ENCODE results near the gene MRPL34. TPM values are rescaled to one million over a fixed set of nuclear protein-coding genes. Genes with fewer than 3 reads are reported as not detected.
A peak's percentile ranks its signal among the peaks of the same experiment; 100 is the strongest.

The MRPL34 gene
- total and polyA plus RNA-seq, 9 of the 15 experiments (the other 6 are each of a cell fraction or from before 2014, with no cell fraction given): 11.5 to 256 (median 72.5) TPM

GRCh38 chr19:17286263-17286662, 19.4 kb upstream of the MRPL34 start:
- Histone ChIP-seq H3K9ac (ENCODE audit: insufficient read depth in 1 of 2, low read depth in 2 of 2, low read length in 2 of 2) (peak overlapping the region in 1 of 2 experiments; percentile 82; a peak in 2 of 4 replicates), H3K27me3 (ENCODE audit: control insufficient read depth in 2 of 2, insufficient read depth in 2 of 2, low read length in 2 of 2) (no peaks in the 10 kb centered on the region), H3K4me2 (ENCODE audit: insufficient read depth, low read length) (no peak overlapping the region), H3K9me1 (ENCODE audit: control insufficient read depth, insufficient read depth, low read length) (no peaks in the 10 kb centered on the region), H3K27ac (ENCODE audit: extremely low read depth, low read depth, low read length) (no peak overlapping the region; the same call in 2 of the 3 replicates), H3K4me1 (replicated peaks in 1 of 2; ENCODE audit: control insufficient read depth in 2 of 2, insufficient read depth in 2 of 2, low read length in 2 of 2) (peaks cover 2 to 40% of the 10 kb centered on the region in 2 experiments; a peak in 4 of 5 replicates), H3K79me2 (ENCODE audit: control insufficient read depth, insufficient read depth, low read length) (peaks cover 5% of the 10 kb centered on the region; the same call in 2 of the 3 replicates), H3K4me3 (no peak overlapping the region), H4K20me1 (replicated peaks; ENCODE audit: control insufficient read depth, insufficient read depth, low read length) (peaks cover 6% of the 10 kb centered on the region; the same call in 1 of the 2 replicates), H3K9me3 (replicated peaks; ENCODE audit: control insufficient read depth, insufficient read depth, low read depth, low read length) (no peaks in the 10 kb centered on the region), H3K36me3 (ENCODE audit: control insufficient read depth, insufficient read depth, low read length) (peaks cover 13% of the 10 kb centered on the region; the same call in 1 of the 3 replicates), H2AFZ (ENCODE audit: low read depth, low read length) (no peak overlapping the region; the same call in 1 of the 2 replicates)
- ATAC-seq: no peak
- CTCF ChIA-PET (ENCODE audit: low intra/inter-chr PET ratio): no interaction called here
- TF ChIP-seq TEAD2 (tag; IDR thresholded peaks at IDR 0.05) (no peak), MCM7 (IDR thresholded peaks at IDR 0.05) (no peak), HNRNPL (IDR thresholded peaks at IDR 0.05; ENCODE audit: low read depth, low read length) (no peak), ZNF561 (CRISPR knock-in tag; conservative IDR thresholded peaks at IDR 0.05) (no peak), FOXK1 (CRISPR knock-in tag; IDR thresholded peaks at IDR 0.05; ENCODE audit: borderline replicate concordance) (no peak), ID3 (CRISPR knock-in tag; IDR thresholded peaks at IDR 0.05) (no peak), ID3 (tag; IDR thresholded peaks at IDR 0.05) (no peak), ZNF324 (CRISPR knock-in tag; IDR thresholded peaks at IDR 0.05) (no peak), ZNF24 (IDR thresholded peaks at IDR 0.05) (no peak), SFPQ (IDR thresholded peaks at IDR 0.05; ENCODE audit: low read depth, low read length) (no peak)
- intact Hi-C loops (cut with micrococcal nuclease): no loop called here
- no peak for DNase-seq (ENCODE audit: extremely low read depth in 1 of 4, low spot score in 3 of 4)
- in situ Hi-C loops (cut with MboI): loop anchor here (5.0 kb wide), 1 partner anchor 214 kb away; no protein-coding TSS in a partner anchor
- FAIRE-seq: no peak
- POLR2A ChIA-PET: no interaction called here
- no TSS peak for BruUV-seq (replicated peaks)
- WGBS (ENCODE audit: insufficient coverage, low coverage, missing lambda C conversion rate): 81% methylated on average over 11 of the region's 11 CpGs

All from K562 (cell line).